DOHH2 (cell line): ENCODE measurements around the gene ST8SIA2.

Experiments
- CTCF ChIP-seq: fragments of 200-600 bp; sonication (generic); IDR thresholded peaks from one replicate; pipeline ENCODE4 v1.5.1; 2014; ENCODE audit warnings: antibody characterized with exemption, mild to moderate bottlenecking, low read depth, low read length; ENCODE audit not compliant: poor library complexity, severe bottlenecking
- EZH2phosphoT487 ChIP-seq: fragments of 200-600 bp; sonication (generic); IDR thresholded peaks from 2 replicates; pipeline ENCODE4 v1.6.1; 2017; ENCODE audit warnings: borderline replicate concordance, mild to moderate bottlenecking, antibody characterized with exemption, low read length, moderate library complexity, mixed read lengths

GRCh38 chr15:92411256-92411655 is 17.6 kb downstream of the ST8SIA2 start:
- no peak for TF ChIP-seq CTCF
- TF ChIP-seq EZH2phosphoT487, result no peak
